CD4-positive, alpha-beta T cell treated with Interleukin-15 for 4 hours (primary cell): Measurements from ENCODE around the gene TUT1.

Experiments used
- DNase-seq: peaks from one replicate; pipeline ENCODE4 v3.0.0-alpha.2; 2020; ENCODE audit warnings: low spot score

Gene TUT1

DNA sequence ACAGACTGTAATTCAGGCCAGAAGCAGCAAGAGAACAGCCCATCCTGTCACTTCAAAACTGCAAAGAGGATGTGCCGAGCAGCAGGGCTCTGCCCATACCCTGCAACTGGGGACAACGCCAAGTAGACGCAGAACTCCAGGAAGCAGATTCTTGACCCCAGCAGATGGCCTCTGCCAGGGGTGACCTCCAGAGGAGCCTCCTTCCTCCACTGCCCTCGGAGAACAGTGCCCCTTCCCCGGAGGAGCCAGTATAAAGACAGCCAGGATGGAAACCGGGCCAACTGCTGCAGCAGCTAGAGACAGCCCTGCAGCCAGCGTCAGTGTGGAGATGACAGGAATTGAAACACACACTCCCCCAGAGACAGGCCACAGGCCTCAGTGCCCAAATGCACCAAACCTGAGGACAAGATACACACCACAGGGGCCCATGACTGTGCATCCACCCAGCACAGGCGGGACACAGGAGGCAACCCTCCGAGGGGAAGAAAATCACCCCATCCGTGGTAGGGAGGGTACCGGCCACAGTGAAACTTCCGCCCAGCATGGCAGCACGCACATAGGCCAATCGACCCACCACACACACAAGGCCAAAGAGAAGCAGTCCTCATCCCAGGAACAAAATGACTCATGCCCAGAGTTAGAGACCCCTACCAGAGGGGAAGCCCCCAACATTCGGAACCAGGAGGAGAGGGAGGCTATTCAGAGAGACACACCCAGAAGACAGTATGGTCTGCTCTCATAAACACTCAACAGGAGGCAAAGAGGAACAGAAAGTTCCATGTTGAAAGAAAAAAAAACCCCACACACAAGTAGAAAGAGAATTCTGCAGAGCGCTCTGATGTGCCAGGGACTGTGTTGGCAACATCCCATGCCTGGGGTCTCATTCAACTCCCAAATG lies 50.3 kb downstream of the TUT1 start:
- DNase-seq: no peak

DNA sequence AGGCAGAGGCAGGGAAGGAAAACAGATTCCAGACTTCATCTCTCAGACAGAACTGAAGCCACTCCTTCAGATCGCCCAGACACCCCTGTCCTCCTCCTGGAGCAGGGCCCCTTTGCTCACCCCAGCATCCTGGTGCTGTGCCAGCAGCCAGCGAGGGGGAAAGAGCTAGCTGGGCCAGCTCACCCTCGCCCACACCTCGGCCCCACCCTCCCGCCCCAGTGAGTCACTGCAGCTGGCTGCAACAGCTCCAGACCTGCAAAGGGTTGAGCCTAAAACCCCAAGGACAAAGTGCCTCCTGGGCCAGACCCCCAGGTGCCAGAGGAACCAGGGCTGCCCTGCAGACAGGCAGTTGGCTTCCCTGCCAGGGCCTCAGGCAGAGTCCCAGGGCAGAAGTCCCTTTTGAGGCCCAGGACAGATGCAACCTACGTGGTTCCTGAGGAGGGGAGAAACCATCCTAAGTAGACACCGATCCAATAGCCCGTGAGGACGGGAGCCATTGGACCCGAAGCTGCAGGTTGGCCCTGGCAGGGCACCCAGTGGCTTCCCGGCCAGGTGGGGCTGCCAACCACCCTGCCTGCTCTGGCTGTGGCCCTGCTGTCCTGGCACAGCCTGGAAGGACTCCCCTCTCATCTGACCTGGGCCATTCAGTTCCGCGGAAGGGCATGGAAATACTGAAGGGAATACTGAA lies 51.9 kb downstream of the TUT1 start:
- peak; percentile 63 for DNase-seq

DNA sequence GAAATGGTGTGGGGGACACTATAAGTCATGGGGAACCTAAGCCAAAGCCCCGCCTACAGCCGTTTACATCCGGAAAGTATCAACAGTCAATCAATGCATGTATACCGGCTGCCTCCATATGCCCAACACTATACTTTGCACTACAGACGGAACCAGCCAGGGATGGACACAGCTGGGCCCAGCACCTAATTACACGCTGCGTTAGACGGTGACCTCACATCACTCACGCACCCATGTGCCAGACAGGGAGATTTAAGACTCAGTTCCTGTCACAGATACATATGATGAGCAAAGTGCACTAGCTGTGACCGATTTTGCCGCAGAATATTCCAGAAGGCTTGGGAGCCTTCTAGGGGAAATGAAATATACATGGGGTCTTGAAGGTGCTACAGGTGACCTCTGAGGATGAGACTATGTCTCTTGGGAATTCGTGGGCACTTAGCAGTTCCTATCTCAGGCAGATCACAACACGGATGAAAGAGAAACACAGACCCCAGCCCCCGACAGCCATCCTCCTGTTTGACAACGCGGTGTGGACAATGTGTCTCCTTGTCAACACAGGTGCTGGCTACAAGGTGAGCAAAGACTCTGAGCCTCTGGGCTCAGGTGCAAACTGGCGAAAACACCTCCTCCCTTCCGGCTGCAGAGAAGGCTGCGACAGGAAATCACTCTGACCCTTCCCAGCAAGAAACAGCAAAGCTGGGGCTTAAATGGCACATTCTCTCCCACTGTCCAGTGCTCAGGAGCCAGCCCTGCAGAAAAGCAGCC lies 52.7 kb downstream of the TUT1 start:
- no peak for DNase-seq

DNA sequence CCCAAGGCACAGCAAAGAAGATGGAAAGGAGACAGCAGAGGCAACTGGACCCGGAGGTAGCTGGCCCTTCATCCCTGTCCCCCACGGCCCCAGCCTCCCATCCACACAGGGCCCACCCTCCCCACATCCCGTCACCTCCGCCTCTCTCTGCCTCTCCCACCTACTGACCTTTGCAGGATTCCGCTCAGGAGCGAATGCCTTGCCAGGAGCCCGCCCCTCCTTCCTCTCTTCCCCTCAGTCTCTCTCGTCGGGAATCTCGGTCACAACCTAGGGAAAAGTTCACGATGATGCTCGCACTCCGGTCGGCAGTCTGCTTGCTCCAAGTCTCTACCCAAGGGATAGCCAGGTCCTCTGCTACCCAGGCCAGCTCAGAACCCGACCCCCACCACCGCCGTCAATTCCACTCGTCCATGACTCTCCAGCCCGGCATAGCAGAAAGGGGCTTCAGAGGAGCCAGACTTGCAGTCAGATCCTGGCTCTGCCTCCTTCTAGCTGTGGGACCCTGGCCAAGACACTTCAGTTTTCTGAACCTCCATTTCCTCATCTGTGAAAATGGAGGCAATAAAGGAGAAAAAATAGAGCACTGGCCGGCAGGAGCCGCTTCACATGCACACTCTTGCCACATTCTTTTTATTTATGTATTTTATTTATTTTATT lies 54.9 kb downstream of the TUT1 start:
- no peak for DNase-seq

DNA sequence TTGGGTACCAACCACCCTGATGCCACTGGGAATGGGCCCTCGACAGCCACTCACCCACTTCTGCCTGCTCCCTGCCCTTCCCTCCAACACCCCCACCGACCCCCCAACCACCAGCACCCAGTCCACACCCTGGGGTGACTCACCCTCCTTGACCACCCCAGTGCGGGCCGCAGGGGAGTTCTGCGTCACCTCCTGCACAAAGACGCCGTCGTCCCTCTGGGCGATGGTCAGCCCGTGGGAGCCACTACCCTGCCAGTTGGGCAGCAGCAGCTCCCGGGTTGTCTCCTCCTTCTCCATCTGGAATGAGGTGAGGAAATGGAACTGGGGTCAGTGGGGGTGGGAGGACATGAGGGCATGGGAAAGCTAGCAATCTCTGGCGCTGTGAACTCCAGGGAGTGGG lies 55.5 kb downstream of the TUT1 start:
- no peak for DNase-seq

DNA sequence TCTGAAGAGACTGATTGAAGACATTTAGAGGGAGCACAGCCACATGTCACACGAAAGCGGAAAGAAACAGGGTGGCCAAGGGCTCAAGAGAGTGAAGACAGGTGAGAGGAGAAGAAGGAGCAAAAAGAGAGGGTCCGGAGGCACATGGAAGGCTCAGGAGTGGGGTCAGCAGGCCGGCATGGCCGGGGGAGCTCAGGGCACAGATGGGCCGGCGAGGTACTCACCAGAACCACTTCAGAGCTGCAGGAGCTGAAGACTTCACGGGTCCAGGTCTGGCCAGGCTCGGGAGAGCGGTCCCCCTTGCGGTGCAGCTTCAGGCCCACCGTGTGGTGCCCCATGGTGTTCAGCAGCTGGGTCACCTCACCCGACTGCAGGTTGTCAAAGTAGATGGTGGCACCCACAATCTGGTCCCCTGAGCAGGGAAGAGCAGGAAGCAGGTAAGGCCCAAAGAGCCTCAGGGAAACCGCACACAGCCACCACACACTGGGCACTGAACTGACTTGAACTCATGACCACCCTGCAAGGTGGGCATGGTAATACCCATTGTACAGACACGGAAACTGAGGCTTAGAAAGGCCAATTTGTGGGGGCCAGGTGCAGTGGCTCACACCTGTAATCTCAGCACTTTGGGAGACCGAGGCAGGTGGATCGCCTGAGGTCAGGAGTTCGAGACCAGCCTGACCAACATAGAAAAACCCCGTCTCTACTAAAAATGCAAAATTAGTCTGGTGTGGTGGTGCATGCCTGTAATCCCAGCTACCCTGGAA lies 56.4 kb downstream of the TUT1 start:
- no peak for DNase-seq

DNA sequence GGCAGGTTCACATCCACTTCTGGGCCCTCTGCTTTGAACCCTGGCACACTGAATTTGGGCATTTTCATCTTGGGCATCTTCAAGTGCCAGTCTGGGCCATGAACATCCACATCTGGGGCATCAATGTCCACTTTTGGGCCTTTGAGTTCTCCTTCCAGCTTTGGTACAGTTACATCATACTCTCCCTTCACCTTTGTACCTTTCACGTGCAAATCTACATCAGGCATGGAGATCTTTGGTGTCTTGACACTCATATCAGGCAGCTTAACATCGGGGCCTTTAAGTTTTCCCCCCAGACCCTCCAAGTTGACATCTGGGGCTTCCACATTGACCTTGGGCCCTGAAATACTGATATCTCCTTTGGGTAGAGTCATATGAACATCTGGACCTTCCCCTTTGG lies 59.2 kb downstream of the TUT1 start:
- no peak for DNase-seq
